Measurements from ENCODE around the gene FHOD3. TPM values are rescaled to one million over a fixed set of nuclear protein-coding genes. Genes with fewer than 3 reads are reported as not detected.

FHOD3 gene
- total RNA-seq, 1 donor from 2014 or later, result 5.9 TPM

DNA sequence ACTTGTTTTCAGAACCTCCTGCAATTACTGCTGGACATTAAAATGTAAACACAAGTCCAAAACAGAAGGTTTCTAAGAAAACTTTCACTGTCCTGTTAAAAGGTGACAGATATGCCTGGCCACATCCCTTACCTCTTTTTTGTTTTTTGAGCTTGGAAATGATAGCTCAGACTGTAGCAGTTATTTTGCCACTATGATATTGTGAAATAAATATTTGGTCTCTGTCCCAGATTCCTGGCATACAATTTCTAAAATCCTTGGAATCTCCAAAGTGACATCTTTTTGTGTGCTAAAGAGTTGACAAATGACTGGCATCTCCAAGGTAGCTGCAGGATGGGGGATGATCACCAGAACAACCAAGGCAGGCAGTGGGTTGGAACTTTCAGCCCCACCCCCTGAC is 514.4 kb downstream of the FHOD3 start:
- DNase-seq (ENCODE audit: low read depth), result no peak

DNA sequence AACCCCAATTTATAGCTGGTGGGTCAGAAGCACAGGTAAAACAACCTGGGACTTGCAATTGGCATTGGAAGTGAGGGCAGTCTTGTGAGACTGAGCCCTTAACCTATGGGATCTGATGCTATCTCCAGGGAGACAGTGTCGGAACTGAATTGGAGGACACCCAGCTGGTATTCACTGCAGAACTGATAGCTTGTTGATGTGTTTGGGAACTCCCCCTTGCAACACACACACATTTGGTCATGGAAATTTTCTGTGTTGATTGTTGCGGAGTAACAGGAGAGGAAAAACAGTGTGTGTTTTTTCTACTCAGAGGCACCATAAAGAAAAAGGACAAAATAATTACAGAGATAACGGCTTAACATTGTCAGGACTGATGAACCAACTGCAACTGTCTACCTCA is 515.2 kb downstream of the FHOD3 start:
- Mint-ChIP-seq H3K36me3 (ENCODE audit: low read depth, unreplicated experiment) (peaks cover 17% of the 10 kb centered on the region), H3K27me3 (ENCODE audit: low read depth, unreplicated experiment) (no peaks in the 10 kb centered on the region), H3K4me1 (ENCODE audit: low read depth, unreplicated experiment) (peaks cover 10% of the 10 kb centered on the region), H3K4me3 (ENCODE audit: unreplicated experiment) (no peak overlapping the region), H3K9me3 (ENCODE audit: unreplicated experiment) (no peaks in the 10 kb centered on the region), H3K27ac (ENCODE audit: unreplicated experiment) (no peak overlapping the region)
- H3K79me2 ChIP-seq (ENCODE audit: insufficient read depth, low read length), result no peaks in the 10 kb centered on the region
- H3K4me1 ChIP-seq (ENCODE audit: insufficient read depth, low read length), result peaks cover 9% of the 10 kb centered on the region
- no peak for FAIRE-seq
- peaks cover 4% of the 10 kb centered on the region for H3K36me3 ChIP-seq (ENCODE audit: insufficient read depth, low read length)
- DNase-seq (ENCODE audit: low read depth), result no peak
- no peak overlapping the region for H2AFZ ChIP-seq (ENCODE audit: low read depth, low read length)
- no peak overlapping the region for H3K4me2 ChIP-seq (ENCODE audit: low read length)
- no peaks in the 10 kb centered on the region for H3K9me3 ChIP-seq (ENCODE audit: insufficient read depth, low read depth, low read length)
- peaks cover 10% of the 10 kb centered on the region for H4K20me1 ChIP-seq (ENCODE audit: insufficient read depth, low read length)
- H3K27me3 ChIP-seq (ENCODE audit: insufficient read depth, low read length), result no peaks in the 10 kb centered on the region
- no peak overlapping the region for H3K27ac ChIP-seq (ENCODE audit: low read depth, low read length)
- TF ChIP-seq EZH2 (IDR thresholded peaks at IDR 0.05; ENCODE audit: insufficient read depth, low read length), result no peak
- TF ChIP-seq, protein P1, sequence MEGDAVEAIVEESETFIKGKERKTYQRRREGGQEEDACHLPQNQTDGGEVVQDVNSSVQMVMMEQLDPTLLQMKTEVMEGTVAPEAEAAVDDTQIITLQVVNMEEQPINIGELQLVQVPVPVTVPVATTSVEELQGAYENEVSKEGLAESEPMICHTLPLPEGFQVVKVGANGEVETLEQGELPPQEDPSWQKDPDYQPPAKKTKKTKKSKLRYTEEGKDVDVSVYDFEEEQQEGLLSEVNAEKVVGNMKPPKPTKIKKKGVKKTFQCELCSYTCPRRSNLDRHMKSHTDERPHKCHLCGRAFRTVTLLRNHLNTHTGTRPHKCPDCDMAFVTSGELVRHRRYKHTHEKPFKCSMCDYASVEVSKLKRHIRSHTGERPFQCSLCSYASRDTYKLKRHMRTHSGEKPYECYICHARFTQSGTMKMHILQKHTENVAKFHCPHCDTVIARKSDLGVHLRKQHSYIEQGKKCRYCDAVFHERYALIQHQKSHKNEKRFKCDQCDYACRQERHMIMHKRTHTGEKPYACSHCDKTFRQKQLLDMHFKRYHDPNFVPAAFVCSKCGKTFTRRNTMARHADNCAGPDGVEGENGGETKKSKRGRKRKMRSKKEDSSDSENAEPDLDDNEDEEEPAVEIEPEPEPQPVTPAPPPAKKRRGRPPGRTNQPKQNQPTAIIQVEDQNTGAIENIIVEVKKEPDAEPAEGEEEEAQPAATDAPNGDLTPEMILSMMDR (IDR thresholded peaks at IDR 0.05; ENCODE audit: insufficient read depth, low read depth, low read length), result no peak
- no peak overlapping the region for H3K4me3 ChIP-seq (ENCODE audit: insufficient read depth, low read depth, low read length)
- H3K9ac ChIP-seq (ENCODE audit: low read length), result no peak overlapping the region

More for the DNA sequence above, 514.4 kb downstream of the FHOD3 start:
- H3K79me2 ChIP-seq (ENCODE audit: insufficient read depth, low read length), result no peaks in the 10 kb centered on the region
- H3K27me3 ChIP-seq (ENCODE audit: insufficient read depth, low read length), result no peaks in the 10 kb centered on the region
- Mint-ChIP-seq H3K9me3 (ENCODE audit: unreplicated experiment) (no peaks in the 10 kb centered on the region), H3K36me3 (ENCODE audit: low read depth, unreplicated experiment) (peaks cover 18% of the 10 kb centered on the region), H3K27ac (ENCODE audit: unreplicated experiment) (no peak overlapping the region), H3K4me3 (ENCODE audit: unreplicated experiment) (no peak overlapping the region), H3K4me1 (ENCODE audit: low read depth, unreplicated experiment) (peaks cover 10% of the 10 kb centered on the region), H3K27me3 (ENCODE audit: low read depth, unreplicated experiment) (no peaks in the 10 kb centered on the region)
- H3K4me1 ChIP-seq (ENCODE audit: insufficient read depth, low read length), result peaks cover 9% of the 10 kb centered on the region
- TF ChIP-seq, protein P1 (IDR thresholded peaks at IDR 0.05; ENCODE audit: insufficient read depth, low read depth, low read length), result no peak
- TF ChIP-seq EZH2 (IDR thresholded peaks at IDR 0.05; ENCODE audit: insufficient read depth, low read length), result no peak
- no peak overlapping the region for H3K4me2 ChIP-seq (ENCODE audit: low read length)
- no peak for FAIRE-seq
- H4K20me1 ChIP-seq (ENCODE audit: insufficient read depth, low read length), result peaks cover 10% of the 10 kb centered on the region
- no peaks in the 10 kb centered on the region for H3K9me3 ChIP-seq (ENCODE audit: insufficient read depth, low read depth, low read length)
- H3K4me3 ChIP-seq (ENCODE audit: insufficient read depth, low read depth, low read length), result no peak overlapping the region
- no peak overlapping the region for H3K27ac ChIP-seq (ENCODE audit: low read depth, low read length)
- no peak overlapping the region for H2AFZ ChIP-seq (ENCODE audit: low read depth, low read length)
- H3K36me3 ChIP-seq (ENCODE audit: insufficient read depth, low read length), result peaks cover 8% of the 10 kb centered on the region
- no peak overlapping the region for H3K9ac ChIP-seq (ENCODE audit: low read length)

DNA sequence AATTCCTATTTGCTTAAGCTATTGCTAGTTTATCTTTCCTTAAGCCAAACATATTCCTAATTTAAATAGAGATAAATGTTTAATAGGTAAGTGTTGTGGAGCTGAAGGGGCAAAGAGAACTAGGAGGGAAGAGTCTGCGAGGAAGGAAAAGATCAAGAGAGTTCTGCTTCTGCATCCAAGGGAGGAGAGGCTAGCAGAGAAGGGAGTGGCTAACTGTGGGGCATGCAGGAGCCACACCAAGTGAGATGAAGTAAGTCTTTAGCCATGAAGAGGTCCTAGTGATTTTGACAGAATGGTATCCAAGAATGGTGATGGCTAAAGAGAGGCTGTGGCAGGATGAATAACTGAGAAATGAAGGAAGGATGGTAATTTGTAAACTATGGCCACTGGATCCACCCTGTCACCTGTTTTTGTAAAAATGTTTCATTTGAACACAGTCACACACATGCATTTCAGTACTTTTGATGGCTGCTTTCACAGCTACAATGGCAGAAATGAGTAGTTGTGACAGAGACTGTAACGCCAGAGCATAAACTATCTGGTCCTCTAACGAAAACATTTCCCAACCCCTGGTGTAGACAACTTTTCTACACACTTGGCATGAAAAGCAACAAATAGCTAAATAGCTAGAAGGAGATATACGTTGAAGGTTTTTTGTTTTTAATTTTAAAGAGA is 515.7 kb downstream of the FHOD3 start:
- FAIRE-seq, result no peak
- Histone ChIP-seq H4K20me1 (ENCODE audit: insufficient read depth, low read length) (peaks cover 7% of the 10 kb centered on the region), H3K27ac (ENCODE audit: low read depth, low read length) (no peak overlapping the region), H3K79me2 (ENCODE audit: insufficient read depth, low read length) (no peaks in the 10 kb centered on the region), H3K9me3 (ENCODE audit: insufficient read depth, low read depth, low read length) (no peaks in the 10 kb centered on the region), H3K27me3 (ENCODE audit: insufficient read depth, low read length) (no peaks in the 10 kb centered on the region), H3K4me1 (ENCODE audit: insufficient read depth, low read length) (peaks cover 9% of the 10 kb centered on the region), H3K36me3 (ENCODE audit: insufficient read depth, low read length) (no peaks in the 10 kb centered on the region), H3K4me3 (ENCODE audit: insufficient read depth, low read depth, low read length) (no peak overlapping the region), H3K9ac (ENCODE audit: low read length) (no peak overlapping the region), H2AFZ (ENCODE audit: low read depth, low read length) (no peak overlapping the region), H3K4me2 (ENCODE audit: low read length) (no peak overlapping the region)
- no peak for DNase-seq (ENCODE audit: low read depth)
- H3K4me3 Mint-ChIP-seq (ENCODE audit: unreplicated experiment), result no peak overlapping the region
- no peak overlapping the region for H3K27ac Mint-ChIP-seq (ENCODE audit: unreplicated experiment)
- TF ChIP-seq, protein P1 (IDR thresholded peaks at IDR 0.05; ENCODE audit: insufficient read depth, low read depth, low read length), result no peak
- H3K4me1 Mint-ChIP-seq (ENCODE audit: low read depth, unreplicated experiment), result peaks cover 10% of the 10 kb centered on the region
- H3K9me3 Mint-ChIP-seq (ENCODE audit: unreplicated experiment), result no peaks in the 10 kb centered on the region
- no peaks in the 10 kb centered on the region for H3K27me3 Mint-ChIP-seq (ENCODE audit: low read depth, unreplicated experiment)
- peaks cover 17% of the 10 kb centered on the region for H3K36me3 Mint-ChIP-seq (ENCODE audit: low read depth, unreplicated experiment)
